ENCODE results near the gene ABCB11.
A peak's percentile ranks its signal among the peaks of the same experiment; 100 is the strongest.
"Not testable (repeated sequence)": the region's sequence is repeated elsewhere in the genome, so short reads cannot be mapped to it uniquely, and the experiment has no call there.

ABCB11 gene

GRCh38 chr2:168969865-168970264, 61.3 kb downstream of the ABCB11 start:
- no peak for DNase-seq

DNA sequence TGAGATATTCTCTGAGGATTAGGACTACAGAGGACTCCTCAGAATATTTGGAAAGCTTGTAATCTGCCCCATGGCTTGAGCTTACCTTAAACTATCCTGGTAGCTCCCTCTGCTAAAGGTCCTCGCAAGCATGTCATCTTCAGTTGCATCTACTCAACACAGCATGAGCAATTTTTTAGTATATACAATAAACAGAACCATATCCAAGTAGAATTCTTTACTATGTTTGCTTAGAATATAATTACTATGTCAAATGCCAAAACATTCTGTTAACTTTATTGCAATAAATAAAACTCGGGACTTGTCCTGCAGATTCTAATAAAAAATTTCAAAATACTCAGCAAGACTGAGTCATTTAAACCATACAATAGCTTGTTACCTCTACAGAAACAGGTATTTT, 62.8 kb downstream of the ABCB11 start:
- no peak for DNase-seq

- no peak for DNase-seq
These were observed 66.8 kb downstream of the ABCB11 start for GRCh38 chr2:168964251-168964807.

GRCh38 chr2:168962636-168963035, 68.5 kb downstream of the ABCB11 start:
- DNase-seq, result no peak

- DNase-seq, result peak; percentile 29 to 56
These were observed 69.5 kb downstream of the ABCB11 start for GRCh38 chr2:168961450-168962229.

DNA sequence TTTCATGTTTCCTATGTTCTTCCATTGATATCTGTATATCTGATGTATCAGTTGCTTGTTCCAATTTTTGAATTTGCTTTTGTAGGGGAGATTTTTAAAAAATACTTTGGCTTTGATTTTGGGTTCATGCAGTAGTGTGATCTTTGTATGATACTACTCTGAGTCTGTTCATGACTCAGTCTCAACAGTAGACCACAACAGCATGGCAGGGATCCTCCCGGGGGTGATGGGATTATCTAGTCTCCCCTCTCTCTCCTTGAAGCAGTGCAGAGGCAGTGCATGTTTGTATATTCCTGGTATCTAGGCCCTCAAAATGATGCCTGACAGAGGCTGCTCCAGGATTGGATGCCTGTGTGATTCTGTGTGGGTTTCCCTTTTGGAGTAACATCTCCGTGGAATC, 74.7 kb downstream of the ABCB11 start:
- no peak for DNase-seq

- DNase-seq, result no peak
These were observed 75.8 kb downstream of the ABCB11 start for GRCh38 chr2:168955321-168955720.

GRCh38 chr2:168954256-168954655, 76.9 kb downstream of the ABCB11 start:
- no peak for DNase-seq

DNA sequence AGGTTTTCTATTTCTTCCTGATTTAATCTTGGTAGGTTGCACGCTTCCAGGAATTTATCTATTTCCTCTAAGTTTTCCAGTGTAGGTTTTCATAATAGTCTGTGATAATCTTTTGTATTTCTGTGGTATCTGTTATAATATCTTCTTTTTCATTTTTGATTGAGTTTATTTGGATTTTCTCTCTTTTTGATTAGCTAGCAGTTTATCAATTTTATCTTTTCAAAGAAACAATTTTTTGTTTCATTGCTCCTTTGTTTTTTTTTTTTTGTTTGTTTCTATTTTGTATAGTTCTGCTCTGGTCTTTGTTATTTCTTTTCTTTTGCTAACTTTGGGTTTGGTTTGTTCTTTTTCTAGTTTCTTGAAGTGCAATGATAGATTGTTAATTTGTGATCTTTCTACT, 78.7 kb downstream of the ABCB11 start:
- no peak for DNase-seq

- DNase-seq, result no peak
These were observed 79.3 kb downstream of the ABCB11 start for GRCh38 chr2:168951871-168952270.

DNA sequence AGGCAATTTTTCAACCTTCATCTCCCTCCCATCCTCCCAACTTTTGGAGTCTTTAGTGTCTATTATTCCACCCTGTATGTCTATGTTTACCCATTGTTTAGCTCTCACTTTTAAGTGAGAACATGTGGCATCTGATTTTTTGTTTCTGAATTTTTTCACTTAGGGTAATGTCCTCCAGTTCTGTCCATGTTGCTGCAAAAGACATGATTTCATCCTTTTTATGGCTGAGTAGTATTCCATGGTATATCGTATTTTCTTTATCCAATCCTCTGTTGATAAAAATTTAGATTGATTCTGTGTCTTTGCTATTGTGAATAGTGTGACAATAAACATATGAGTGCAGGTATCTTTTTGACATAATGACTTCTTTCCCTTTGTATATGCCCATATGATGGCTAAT, 81.8 kb downstream of the ABCB11 start:
- DNase-seq, result no peak

GRCh38 chr2:168948621-168949212, 82.4 kb downstream of the ABCB11 start:
- DNase-seq, result no peak

DNA sequence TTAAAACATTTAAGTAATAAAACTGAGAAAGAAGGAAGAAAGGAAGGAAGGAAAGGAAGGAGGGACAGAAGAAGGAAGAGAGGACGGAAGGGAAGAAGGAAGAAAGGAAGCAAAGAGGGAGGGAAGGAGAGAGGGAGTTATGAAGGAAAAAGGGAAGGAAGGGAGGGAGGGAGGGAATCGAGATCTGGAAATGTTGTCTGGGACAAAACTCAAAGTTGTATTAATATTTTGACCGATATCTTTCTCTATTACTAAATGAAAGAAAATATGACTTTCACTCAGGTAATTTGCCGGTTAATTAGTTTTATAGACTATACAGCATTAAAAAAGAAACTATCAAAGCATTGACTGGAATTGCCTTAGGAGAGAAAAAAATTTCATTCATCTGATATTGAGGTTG, 85.6 kb downstream of the ABCB11 start:
- DNase-seq, result no peak

- no peak for DNase-seq
These were observed 87.1 kb downstream of the ABCB11 start for GRCh38 chr2:168944065-168944464.

DNA sequence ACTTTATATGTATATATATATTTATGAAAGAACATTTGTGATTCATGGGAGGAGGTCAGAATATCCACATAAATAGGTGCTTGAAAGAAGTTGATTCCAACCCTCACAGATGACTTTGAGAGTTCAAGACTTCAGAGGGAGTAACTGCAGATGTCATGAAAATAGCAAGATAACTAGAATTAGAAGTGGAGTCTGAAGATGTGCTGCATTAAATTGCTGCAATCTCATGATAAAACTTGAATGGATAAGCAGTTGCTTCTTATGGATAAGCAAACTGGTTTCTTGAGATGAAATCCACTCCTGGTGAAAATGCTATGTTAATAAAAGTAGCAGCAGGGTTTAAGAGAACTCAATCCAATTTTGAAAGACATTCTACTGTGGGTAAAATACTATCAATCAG, 89.8 kb downstream of the ABCB11 start:
- no peak for DNase-seq

DNA sequence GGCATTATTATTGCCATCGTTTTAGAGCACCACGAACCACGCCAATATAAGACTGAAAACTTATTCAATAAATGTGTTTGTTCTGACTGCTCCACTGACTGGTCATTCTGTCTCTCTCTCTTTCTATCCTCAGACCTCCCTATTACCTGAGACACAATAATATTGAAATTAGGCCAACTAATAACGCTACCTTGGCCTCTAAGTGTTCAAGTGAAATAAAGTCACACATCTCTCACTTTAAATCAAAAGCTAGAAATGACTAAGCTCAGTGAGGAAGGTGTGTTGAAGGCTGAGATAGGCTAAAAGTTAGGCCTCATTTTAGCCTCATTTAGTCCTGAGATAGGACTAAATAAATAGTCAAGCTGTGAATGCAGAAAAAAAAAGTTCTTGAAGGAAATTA, 91.2 kb downstream of the ABCB11 start:
- DNase-seq, result no peak

DNA sequence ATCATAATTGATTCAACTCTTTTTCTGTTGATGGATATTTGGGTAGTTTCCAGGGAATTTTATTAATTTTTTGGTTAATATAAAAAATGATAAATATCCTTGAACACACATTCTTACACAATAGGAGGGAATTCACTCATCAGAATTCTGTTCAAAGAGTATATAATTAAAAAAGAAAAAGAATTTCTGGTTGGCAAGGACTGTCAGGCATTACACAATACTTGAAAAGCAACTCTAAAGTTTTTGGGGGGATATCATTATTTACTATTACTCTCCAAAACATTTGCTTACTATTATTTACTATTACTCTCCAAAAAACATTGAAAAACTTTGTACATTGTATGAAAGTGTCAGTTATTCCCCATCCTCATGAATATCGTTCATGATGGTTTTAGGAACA, 92.1 kb downstream of the ABCB11 start:
- DNase-seq, result no peak

DNA sequence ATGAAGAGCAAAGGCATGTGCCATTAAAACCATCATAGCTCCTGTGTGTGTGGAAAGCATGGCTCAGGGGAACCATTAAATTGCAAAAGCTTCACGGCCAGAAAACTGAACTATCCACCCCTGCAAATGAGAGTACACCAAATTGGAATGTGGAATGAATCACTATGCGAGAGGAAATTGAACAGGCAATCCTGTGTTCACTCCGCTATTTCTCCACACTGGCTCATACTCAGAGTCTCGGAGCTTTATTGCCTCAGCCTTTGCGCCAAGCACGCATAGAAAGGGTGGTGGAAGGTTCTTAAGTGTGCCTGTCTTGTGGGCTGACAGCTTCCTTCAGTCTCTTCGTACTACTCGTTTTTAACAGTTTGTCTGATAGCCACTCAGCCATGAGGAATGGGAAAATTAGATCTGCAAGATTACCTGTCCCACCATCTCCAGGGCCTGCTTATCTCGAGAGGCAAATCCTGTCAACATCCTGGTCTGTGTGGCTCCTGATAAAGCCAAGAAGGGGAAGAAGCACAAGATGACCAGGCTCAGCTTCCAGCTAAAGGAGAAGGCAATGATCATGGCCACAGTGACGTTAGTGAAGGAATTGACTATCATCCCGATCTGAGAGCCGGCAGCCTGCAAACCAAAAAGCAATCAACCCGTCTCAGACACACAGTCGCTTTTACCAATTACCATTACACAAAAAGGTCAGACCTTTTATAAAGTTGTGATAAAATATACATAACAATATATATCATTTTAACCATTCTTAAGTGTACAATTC, 95.1 kb downstream of the ABCB11 start:
- DNase-seq, result no peak

DNA sequence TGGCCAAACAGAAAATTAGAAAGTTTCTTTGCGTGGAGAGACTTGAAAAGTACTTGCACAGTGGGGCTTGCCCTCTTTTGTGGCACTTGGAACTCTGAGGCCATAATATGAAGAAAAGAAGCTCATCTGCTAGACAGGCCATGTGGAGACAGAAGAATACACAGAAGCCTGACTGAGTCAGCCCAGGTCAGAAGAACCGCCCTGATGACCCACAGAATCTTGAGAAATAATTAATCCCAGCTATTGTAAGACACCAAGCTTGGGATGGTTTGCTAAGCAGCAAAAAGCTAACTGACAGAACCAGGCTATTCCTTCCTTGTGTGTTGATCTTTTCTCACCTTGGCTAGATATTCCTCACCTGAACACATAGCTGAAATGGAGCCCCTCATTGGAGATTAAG, 96.3 kb downstream of the ABCB11 start:
- DNase-seq, result no peak

GRCh38 chr2:168932174-168932573, 99.0 kb downstream of the ABCB11 start:
- DNase-seq, result not testable (repeated sequence)

DNA sequence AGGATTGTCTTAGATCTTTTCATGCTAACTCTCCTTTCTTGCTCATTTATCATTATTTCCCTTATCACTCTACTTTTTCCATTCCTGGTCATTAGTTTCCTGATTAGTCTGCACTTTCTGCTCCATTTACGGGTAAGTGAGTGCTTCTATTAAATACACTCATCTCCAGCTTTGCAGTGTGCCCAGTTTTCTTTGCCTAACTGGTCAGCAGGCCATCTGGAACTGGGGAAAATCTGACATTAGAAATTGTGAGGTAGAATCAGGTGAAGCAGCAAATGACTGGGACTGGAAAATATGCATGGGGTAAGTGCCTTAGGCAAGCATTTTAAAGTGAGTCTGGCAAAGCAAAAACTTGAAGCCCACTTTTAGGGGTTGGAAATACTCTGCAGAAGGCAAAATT, 100.9 kb downstream of the ABCB11 start:
- DNase-seq, result no peak

GRCh38 chr2:168929031-168929430, 102.1 kb downstream of the ABCB11 start:
- no peak for DNase-seq

GRCh38 chr2:168928113-168928831, 102.9 kb downstream of the ABCB11 start:
- DNase-seq, result no peak

Measured in NCI-H1930 (cell line).